Stimulated activated CD8-positive, alpha-beta memory T cell treated with anti-CD3 and anti-CD28 coated beads, Interleukin-7, amount 100 ng/mL, for 4 hours (primary cell): ENCODE results near the gene LRFN2.

ENCODE experiments used
- DNase-seq, 2 donors: peaks; one replicate each; pipeline ENCODE4 v3.0.0-alpha.2; 2020; ENCODE audit warnings: low read depth in 2 of 2

LRFN2 gene

DNA sequence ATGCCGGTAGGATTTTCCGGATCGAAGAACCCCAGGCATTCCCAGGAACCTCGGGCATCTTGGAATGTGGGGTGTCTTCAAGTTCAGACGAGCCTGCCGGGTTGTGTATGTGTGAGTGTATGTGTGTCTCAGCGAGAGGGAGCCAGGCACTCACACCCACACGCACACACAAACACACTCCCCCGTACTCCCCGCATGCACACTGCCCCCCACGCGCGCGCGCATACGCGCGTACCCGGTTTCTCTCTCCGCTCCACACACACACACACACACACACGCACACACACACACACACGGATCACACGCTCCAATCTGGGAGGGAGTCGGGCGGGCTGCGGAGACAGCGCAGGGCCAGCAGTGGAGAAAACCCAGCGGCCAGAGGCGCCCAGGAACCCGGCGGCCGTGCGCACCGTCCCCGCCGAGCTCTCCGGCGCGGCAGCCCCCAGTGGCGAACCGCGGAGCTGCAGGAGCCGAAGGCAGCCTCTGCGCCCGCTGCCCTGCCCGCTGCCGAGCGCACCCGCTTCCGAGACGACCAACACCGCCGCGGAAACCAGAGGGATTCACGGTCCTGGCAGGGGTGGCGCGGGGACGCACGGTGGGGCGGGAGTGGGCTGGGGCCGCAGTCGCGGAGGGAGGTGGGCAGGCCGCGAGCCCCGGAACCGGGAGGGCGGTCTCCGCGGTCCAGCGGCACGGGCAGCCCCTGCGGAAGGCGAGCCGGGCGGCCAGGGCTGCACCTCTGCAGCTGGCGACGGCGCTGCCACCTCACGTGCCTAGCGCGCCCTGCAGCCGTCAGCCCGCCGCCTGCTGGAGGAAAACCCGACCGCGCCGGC lies at the start of gene LRFN2:
Gene LRFN2 (minus strand): TSS at position 125 of the 830 bp plus-strand sequence.
- DNase-seq: peak; percentile 18 to 55

GRCh38 chr6:40634429-40634828 lies 47.3 kb upstream of the LRFN2 start:
- DNase-seq: no peak

GRCh38 chr6:40631744-40632143 lies 44.6 kb upstream of the LRFN2 start:
- no peak for DNase-seq

DNA sequence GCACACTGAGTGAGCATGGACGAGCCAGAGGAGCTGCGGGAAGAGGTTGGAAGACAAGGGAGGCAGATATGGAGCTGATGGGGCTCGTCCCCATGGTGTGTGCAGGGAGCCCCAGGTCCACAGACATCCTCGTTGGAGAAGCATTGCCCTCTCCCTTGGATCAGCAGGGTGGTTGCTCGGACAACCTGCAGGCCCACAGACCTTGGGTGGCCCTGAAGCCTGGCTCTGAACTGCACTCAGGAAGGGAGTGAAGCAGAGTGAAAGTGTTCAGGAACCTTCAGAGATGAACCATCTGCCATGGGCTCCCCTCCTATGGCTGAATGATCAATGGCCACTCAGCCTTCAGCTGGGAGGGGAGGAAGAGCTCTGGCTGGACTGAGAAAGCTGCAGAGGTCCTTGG lies 43.3 kb upstream of the LRFN2 start:
- no peak for DNase-seq

GRCh38 chr6:40630051-40630450 lies 42.9 kb upstream of the LRFN2 start:
- no peak for DNase-seq

GRCh38 chr6:40629463-40629862 lies 42.3 kb upstream of the LRFN2 start:
- DNase-seq: no peak

DNA sequence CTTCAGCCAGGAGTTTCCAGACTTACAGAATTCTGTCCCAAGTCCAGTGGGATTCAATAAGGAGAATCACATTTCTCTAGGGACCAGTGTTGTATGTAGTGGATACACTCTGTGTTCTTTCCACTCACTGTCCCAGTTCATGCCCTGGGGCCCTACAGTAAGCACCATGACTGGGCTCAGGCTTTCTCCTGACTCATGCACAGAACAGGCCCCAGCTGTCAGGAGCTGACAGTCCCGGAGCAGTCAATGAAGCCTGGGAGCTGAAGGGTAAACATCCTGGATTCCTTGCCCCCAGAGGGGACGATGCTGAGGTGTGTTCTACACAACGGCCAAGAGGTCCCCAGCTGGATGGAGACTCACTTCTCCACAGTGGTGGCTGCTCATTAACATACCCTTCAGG lies 40.2 kb upstream of the LRFN2 start:
- DNase-seq: no peak

DNA sequence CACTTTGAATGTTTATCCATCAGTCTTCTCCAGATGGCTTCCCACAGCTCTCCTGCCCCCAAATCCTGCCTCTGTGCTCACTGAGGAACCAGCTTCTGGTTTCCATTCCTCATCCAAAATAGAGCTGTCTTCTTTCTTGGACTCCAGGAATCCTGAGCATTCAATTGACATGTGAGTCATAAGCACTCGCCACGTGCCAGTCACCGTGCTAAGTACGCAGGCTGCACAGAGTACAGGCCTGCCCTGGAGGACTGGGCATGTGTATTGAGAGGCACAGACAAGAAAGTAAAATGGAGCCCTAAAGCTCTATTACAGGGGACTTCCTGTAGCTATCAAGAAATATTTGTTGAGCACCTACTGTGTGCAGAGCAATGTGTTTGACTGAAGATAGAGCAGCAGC lies 39.7 kb upstream of the LRFN2 start:
- no peak for DNase-seq

- no peak for DNase-seq
Measured at GRCh38 chr6:40623932-40624331, 36.8 kb upstream of the LRFN2 start.

GRCh38 chr6:40623178-40623577 lies 36.0 kb upstream of the LRFN2 start:
- DNase-seq: no peak

DNA sequence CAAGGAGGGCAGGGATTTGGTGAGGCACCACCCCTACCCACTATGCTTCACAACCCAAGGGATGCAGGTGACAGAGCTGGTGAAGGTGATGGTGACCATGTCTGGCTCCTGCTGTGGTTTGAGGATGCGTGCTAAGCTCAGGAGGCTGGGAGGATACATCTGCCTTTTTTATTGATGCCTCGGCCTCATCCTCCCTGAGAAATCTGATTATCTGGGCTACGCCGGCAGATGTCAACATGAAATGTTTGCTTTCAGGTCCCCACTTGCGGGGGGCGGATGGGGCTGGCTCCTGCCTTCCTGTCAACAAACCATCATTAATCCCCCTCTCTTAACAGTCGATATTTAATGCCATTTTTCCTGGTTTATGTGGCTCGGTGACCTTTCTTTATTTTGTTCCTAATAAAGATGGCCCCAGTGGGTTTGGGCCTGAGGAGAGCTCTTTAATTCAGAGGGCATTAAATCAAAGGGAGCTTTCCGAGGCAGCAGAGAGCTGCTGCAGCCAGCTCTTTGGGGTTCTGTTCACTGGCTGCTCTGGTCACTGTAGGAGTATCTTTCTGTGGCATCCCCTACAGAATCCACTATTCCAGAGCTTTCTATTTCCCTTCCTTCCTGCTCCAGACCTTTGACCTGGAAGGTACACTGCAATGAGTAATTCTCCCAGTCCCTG lies 33.5 kb upstream of the LRFN2 start:
- DNase-seq: no peak

DNA sequence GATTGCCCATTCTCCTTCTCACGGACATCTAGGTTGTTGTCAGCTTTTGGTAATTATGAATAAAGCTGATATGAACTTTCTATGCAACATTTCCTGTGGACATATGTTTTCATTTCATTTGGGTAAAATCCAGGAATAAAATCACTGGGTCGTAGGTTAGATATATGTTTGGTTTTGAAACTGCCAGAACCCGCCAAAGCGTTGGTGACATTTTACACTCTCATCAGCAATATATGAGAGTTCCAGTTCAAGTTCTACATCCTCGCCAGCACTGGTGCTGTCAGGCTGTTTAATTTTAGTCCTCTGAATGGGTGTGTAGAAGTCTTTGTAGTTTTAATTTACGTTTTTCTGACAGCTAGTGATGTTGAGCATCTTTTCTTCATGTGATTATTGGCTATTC lies 27.5 kb upstream of the LRFN2 start:
- no peak for DNase-seq

DNA sequence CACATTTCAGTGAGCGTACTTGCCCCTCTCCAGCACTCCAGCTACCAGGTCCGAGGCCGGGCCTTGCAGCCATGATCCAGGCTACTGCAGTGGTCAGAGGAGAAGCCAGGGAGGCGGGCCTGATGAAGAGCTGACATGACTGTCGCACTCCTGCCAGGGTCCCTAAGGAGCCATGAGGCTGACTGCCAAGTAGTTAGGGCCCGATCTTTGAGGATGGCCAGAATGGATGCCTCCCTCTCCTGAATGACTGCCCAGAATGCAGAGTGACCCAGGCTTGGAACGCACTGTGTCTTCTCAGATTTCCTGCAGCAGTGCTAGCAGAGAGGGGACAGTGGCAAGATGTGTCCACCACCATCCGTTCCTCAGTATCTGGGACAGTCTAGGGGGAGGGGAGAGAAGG lies 24.7 kb upstream of the LRFN2 start:
- no peak for DNase-seq

- DNase-seq: no peak
Measured at GRCh38 chr6:40611434-40611833, 24.3 kb upstream of the LRFN2 start.

GRCh38 chr6:40610229-40610628 lies 23.1 kb upstream of the LRFN2 start:
- no peak for DNase-seq

GRCh38 chr6:40606981-40607380 lies 19.8 kb upstream of the LRFN2 start:
- DNase-seq: no peak

GRCh38 chr6:40606526-40606925 lies 19.4 kb upstream of the LRFN2 start:
- no peak for DNase-seq

DNA sequence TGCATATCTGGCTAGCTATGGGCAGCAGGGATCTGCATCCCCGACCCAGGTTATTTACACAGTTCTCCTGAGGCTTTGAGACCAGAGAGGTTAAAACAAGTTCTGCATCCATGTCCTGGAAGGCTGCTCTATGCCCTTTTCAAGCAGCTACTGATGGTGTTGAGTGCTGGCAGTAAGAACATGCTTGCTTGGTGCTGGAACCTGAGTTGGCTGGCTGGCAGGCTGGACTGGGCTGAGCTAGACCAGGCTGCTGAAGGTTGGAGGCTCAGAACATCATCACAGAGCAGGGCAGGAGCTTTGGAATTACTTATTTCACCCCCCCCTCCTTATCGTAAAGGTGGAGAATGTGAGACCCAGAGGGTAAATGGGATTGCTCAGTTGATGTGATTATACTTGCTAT lies 16.9 kb upstream of the LRFN2 start:
- no peak for DNase-seq

DNA sequence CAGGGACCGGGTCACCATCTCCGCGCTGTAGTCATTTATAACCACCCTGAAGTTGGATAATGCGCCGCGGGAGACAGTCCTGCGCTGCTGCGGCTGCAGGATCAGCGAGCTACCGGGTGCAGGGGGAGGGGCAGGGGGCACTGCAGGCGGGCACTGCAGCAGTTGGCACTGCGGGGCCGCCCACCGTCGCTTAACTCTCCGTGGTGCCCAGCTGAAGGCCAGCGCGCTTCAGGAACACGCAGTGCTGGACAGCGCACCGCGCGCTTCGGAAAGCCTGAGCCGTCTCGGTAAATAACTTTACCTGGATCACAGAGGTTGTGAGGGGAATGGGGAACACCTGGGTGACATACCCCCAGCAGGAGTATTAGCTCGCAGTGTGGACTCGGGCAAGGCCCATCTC lies 12.4 kb upstream of the LRFN2 start:
- DNase-seq: no peak

- no peak for DNase-seq
Measured at GRCh38 chr6:40598516-40598915, 11.4 kb upstream of the LRFN2 start.

DNA sequence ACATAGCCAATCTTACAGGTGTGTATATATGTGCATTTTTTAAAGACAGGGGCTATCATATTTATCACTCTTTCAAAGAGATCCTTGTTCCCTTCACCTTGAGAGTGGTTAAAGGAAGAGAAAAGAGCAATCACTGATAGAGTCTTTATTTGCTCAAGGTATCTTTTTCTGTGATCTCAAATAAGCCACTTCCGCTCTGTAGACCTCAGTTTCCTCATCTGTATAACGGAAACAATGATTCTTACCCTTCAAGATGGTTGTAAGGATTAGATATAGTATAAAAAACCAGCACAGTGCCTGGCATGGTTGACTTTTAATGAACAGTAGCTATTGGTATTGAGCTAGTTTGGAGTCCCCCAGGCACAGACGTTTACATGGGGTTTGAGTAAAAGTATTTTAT lies 10.1 kb upstream of the LRFN2 start:
- no peak for DNase-seq

- no peak for DNase-seq
Measured at GRCh38 chr6:40588480-40588879, 1.3 kb upstream of the LRFN2 start.

GRCh38 chr6:40588070-40588384 lies 863 bp upstream of the LRFN2 start:
- no peak for DNase-seq
